Prostate gland (tissue), 2 donors: ENCODE measurements around the gene TMEM201.
A peak's percentile ranks its signal among the peaks of the same experiment; 100 is the strongest.

Experiments used
- CTCF ChIP-seq, 4 experiments: fragments of 200-600 bp in 2 of 4; fragments of 450-650 bp in 2 of 4; sonication (generic) in 2 of 4; IDR thresholded peaks; 1 replicate in 3 of 4; 2 replicates in 1 of 4; pipeline ENCODE4 v1.5.1; 2016 to 2019; ENCODE audit warnings: antibody characterized with exemption in 4 of 4, mild to moderate bottlenecking in 2 of 4, moderate library complexity in 2 of 4
- POLR2A ChIP-seq: fragments of 450-650 bp; IDR thresholded peaks from one replicate; pipeline ENCODE4 v1.6.1; 2016; ENCODE audit warnings: antibody characterized with exemption, mild to moderate bottlenecking
- POLR2AphosphoS5 ChIP-seq: sonication (generic); formaldehyde crosslinking; IDR thresholded peaks from one replicate; pipeline ENCODE4 v1.6.1; 2017; ENCODE audit warnings: antibody characterized with exemption

GRCh38 chr1:9588551-9589143 lies at the start of gene TMEM201:
- peak; percentile 85 to 94 (median 93) for TF ChIP-seq CTCF (IDR thresholded peaks at IDR 0.05)
- TF ChIP-seq POLR2A = peak; percentile 33
- TF ChIP-seq POLR2AphosphoS5 = peak; percentile 18
